ENCODE results near the gene MMAA. TPM values are rescaled to one million over a fixed set of nuclear protein-coding genes. Genes with fewer than 3 reads are reported as not detected.
"Not testable (repeated sequence)": the region's sequence is repeated elsewhere in the genome, so short reads cannot be mapped to it uniquely, and the experiment has no call there.

MMAA gene
- total RNA-seq, result 10 to 100 TPM in 1 of 2 donors, 1 to 10 TPM in 1; 4.8 to 17.3 TPM
- 10 to 100 TPM; 13.3 to 18.9 TPM for polyA plus RNA-seq

DNA sequence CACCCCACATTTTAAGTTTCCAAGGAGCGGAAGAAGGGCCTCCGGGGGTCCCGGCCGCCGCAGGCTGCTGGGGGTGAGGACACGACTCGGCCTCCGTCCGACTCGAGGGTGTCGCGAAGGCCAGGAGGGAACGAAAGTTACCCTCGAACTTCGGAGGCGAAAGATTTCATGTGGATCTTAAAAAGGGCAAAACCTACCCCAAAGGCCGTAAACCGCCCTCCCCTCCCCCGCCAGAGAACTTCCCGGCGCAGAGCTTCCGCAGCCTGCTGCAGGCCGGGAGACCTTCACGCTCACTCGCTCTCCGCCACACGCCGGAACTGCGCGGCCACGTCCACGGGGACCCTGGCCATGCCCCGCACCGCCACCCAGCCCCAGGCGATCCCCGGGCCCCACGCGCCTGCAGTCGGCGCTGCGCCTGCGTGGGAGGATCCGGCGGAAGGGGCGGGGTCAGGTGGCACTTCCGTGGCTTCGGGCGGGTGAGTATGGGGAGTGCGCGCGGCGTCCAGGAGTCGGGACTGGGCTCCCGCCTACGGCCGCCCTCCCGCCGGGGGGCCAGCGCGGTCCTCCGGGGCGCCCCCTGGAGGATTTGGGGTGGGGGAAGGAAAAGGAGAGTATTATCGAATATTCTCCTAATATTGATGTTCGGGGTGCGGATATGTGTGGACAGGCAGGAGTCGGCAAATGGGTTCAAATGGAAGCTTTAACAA lies at the start of gene MMAA:
TSS of gene MMAA (plus strand) at position 454 of the 707 bp plus-strand sequence. CDS start 19,755 bp downstream, outside the sequence.
- peak; percentile 95 for DNase-seq (ENCODE audit: low spot score)
- Histone ChIP-seq H3K27me3 (ENCODE audit: control insufficient read depth in 4 of 4, insufficient read depth in 4 of 4, low read length in 3 of 4) (no peaks in the 10 kb centered on the region), H3K4me3 (ENCODE audit: low read depth in 1 of 3, low read length in 3 of 3) (peak within 1 kb of the TSS; percentile 78 to 85 (median 84)), H3K9ac (ENCODE audit: low read depth in 1 of 2, low read length in 2 of 2) (peak within 1 kb of the TSS; percentile 98 to 99), H3K36me3 (ENCODE audit: control insufficient read depth in 4 of 4, insufficient read depth in 3 of 4, low read depth in 1 of 4, low read length in 3 of 4) (no peaks in the 10 kb centered on the region), H3K27ac (ENCODE audit: low read depth in 1 of 2, low read length in 2 of 2) (peak within 1 kb of the TSS; percentile 100), H3K9me3 (ENCODE audit: control insufficient read depth in 4 of 4, low read length in 3 of 4) (no peaks in the 10 kb centered on the region), H3K4me1 (ENCODE audit: control insufficient read depth in 4 of 4, insufficient read depth in 4 of 4, low read length in 3 of 4) (peaks cover 6 to 20% (median 8%) of the 10 kb centered on the region in 4 donors)
- TF ChIP-seq EGR1 (IDR thresholded peaks at IDR 0.05; ENCODE audit: low read depth in 2 of 2) (peak; percentile 76 to 92), TAF1 (conservative IDR thresholded peaks at IDR 0.05) (peak; percentile 37), RAD21 (IDR thresholded peaks at IDR 0.05) (peak in 1 of 2 donors; percentile 19), GABPA (IDR thresholded peaks at IDR 0.05 in 1 of 2, conservative IDR thresholded peaks at IDR 0.05 in 1 of 2) (peak in 1 of 2 donors; percentile 88), YY1 (IDR thresholded peaks at IDR 0.05) (no peak)
- TF ChIP-seq, protein P1, sequence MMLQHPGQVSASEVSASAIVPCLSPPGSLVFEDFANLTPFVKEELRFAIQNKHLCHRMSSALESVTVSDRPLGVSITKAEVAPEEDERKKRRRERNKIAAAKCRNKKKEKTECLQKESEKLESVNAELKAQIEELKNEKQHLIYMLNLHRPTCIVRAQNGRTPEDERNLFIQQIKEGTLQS (IDR thresholded peaks at IDR 0.05), result no peak
- TF ChIP-seq, protein P2, sequence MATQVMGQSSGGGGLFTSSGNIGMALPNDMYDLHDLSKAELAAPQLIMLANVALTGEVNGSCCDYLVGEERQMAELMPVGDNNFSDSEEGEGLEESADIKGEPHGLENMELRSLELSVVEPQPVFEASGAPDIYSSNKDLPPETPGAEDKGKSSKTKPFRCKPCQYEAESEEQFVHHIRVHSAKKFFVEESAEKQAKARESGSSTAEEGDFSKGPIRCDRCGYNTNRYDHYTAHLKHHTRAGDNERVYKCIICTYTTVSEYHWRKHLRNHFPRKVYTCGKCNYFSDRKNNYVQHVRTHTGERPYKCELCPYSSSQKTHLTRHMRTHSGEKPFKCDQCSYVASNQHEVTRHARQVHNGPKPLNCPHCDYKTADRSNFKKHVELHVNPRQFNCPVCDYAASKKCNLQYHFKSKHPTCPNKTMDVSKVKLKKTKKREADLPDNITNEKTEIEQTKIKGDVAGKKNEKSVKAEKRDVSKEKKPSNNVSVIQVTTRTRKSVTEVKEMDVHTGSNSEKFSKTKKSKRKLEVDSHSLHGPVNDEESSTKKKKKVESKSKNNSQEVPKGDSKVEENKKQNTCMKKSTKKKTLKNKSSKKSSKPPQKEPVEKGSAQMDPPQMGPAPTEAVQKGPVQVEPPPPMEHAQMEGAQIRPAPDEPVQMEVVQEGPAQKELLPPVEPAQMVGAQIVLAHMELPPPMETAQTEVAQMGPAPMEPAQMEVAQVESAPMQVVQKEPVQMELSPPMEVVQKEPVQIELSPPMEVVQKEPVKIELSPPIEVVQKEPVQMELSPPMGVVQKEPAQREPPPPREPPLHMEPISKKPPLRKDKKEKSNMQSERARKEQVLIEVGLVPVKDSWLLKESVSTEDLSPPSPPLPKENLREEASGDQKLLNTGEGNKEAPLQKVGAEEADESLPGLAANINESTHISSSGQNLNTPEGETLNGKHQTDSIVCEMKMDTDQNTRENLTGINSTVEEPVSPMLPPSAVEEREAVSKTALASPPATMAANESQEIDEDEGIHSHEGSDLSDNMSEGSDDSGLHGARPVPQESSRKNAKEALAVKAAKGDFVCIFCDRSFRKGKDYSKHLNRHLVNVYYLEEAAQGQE (IDR thresholded peaks at IDR 0.05), result peak; percentile 58
- TF ChIP-seq, protein P3, sequence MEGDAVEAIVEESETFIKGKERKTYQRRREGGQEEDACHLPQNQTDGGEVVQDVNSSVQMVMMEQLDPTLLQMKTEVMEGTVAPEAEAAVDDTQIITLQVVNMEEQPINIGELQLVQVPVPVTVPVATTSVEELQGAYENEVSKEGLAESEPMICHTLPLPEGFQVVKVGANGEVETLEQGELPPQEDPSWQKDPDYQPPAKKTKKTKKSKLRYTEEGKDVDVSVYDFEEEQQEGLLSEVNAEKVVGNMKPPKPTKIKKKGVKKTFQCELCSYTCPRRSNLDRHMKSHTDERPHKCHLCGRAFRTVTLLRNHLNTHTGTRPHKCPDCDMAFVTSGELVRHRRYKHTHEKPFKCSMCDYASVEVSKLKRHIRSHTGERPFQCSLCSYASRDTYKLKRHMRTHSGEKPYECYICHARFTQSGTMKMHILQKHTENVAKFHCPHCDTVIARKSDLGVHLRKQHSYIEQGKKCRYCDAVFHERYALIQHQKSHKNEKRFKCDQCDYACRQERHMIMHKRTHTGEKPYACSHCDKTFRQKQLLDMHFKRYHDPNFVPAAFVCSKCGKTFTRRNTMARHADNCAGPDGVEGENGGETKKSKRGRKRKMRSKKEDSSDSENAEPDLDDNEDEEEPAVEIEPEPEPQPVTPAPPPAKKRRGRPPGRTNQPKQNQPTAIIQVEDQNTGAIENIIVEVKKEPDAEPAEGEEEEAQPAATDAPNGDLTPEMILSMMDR (IDR thresholded peaks at IDR 0.05; ENCODE audit: low read depth, low read length, missing input control), result peak; percentile 34
- under 1% methylated on average over 66 of the region's 66 CpGs for WGBS

DNA sequence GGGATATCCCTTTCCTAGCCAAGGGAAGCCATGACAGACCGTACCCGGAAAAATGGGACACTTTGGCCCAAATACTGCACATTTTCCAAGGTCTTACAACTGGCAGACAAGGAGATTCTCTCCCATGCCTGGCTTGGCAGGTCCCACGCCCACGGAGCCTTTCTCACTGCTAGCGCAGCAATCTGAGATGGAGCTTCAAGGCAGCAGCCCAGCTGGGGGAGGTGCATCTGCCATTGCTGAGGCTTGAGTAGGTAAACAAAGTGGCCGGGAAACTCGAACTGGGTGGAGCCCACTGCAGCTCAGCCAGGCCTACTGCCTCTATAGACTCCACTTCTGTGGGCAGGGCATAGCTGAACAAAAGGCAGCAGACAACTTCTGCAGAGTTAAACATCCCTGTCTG lies 44.6 kb upstream of the MMAA start:
- WGBS, result 80% methylated on average over 7 of the region's 7 CpGs

DNA sequence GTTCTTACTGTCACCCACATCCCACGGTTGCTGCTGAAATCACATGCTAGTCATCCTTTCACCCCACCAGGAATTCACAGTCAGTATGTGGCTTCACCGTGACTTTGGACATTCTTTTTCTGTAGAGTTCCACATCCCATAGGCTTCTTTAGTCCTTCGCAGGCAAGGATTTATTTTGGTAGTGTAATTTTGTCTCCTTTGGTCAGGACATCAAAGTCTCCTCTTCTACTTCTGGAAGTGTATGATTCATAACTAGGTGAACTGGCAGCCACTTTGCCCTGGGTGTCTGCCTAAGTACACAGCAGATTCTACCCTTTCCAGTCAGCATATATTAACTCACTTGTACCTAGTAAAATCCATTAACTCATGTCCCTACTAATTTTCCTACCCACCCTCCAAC lies 38.3 kb upstream of the MMAA start:
- no peaks in the 10 kb centered on the region for H3K36me3 ChIP-seq (ENCODE audit: control insufficient read depth in 4 of 4, insufficient read depth in 3 of 4, low read depth in 1 of 4, low read length in 3 of 4)
- H3K4me3 ChIP-seq (ENCODE audit: low read depth in 1 of 3, low read length in 3 of 3), result no peak overlapping the region
- no peak overlapping the region for H3K9ac ChIP-seq (ENCODE audit: low read depth in 1 of 2, low read length in 2 of 2)
- H3K4me1 ChIP-seq (ENCODE audit: control insufficient read depth in 4 of 4, insufficient read depth in 4 of 4, low read length in 3 of 4), result no peaks in the 10 kb centered on the region
- DNase-seq (ENCODE audit: low spot score), result no peak
- no peaks in the 10 kb centered on the region for H3K27me3 ChIP-seq (ENCODE audit: control insufficient read depth in 4 of 4, insufficient read depth in 4 of 4, low read length in 3 of 4)
- 78% methylated on average over 3 of the region's 3 CpGs for WGBS
- H3K9me3 ChIP-seq (ENCODE audit: control insufficient read depth in 4 of 4, low read length in 3 of 4), result no peaks in the 10 kb centered on the region
- H3K27ac ChIP-seq (ENCODE audit: low read depth in 1 of 2, low read length in 2 of 2), result no peak overlapping the region
- TF ChIP-seq, protein P1 (IDR thresholded peaks at IDR 0.05), result no peak
- no peak for TF ChIP-seq JUND (IDR thresholded peaks at IDR 0.05)
- no peak for TF ChIP-seq EGR1 (IDR thresholded peaks at IDR 0.05; ENCODE audit: low read depth in 2 of 2)
- TF ChIP-seq FOXA1 (IDR thresholded peaks at IDR 0.05), result no peak
- TF ChIP-seq, protein P3 (IDR thresholded peaks at IDR 0.05; ENCODE audit: low read depth, low read length, missing input control), result no peak
- no peak for TF ChIP-seq SP1 (IDR thresholded peaks at IDR 0.05)
- no peak for TF ChIP-seq YY1 (IDR thresholded peaks at IDR 0.05)
- no peak for TF ChIP-seq FOXA2 (IDR thresholded peaks at IDR 0.05)
- no peak for TF ChIP-seq HNF4A (conservative IDR thresholded peaks at IDR 0.05)
- TF ChIP-seq NR2F2 (IDR thresholded peaks at IDR 0.05), result no peak
- TF ChIP-seq TAF1 (conservative IDR thresholded peaks at IDR 0.05), result no peak
- TF ChIP-seq RAD21 (IDR thresholded peaks at IDR 0.05), result no peak
- TF ChIP-seq, protein P4, sequence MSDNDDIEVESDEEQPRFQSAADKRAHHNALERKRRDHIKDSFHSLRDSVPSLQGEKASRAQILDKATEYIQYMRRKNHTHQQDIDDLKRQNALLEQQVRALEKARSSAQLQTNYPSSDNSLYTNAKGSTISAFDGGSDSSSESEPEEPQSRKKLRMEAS (IDR thresholded peaks at IDR 0.05), result no peak
- TF ChIP-seq GABPA (IDR thresholded peaks at IDR 0.05 in 1 of 2, conservative IDR thresholded peaks at IDR 0.05 in 1 of 2), result no peak

More for the DNA sequence above, 44.6 kb upstream of the MMAA start:
- not testable (repeated sequence) for H3K9ac ChIP-seq (ENCODE audit: low read depth in 1 of 2, low read length in 2 of 2); H3K27me3 ChIP-seq (ENCODE audit: control insufficient read depth in 4 of 4, insufficient read depth in 4 of 4, low read length in 3 of 4); H3K4me1 ChIP-seq (ENCODE audit: control insufficient read depth in 4 of 4, insufficient read depth in 4 of 4, low read length in 3 of 4); H3K27ac ChIP-seq (ENCODE audit: low read depth in 1 of 2, low read length in 2 of 2); H3K36me3 ChIP-seq (ENCODE audit: control insufficient read depth in 4 of 4, insufficient read depth in 3 of 4, low read depth in 1 of 4, low read length in 3 of 4); H3K9me3 ChIP-seq (ENCODE audit: control insufficient read depth in 4 of 4, low read length in 3 of 4); DNase-seq (ENCODE audit: low spot score); H3K4me3 ChIP-seq (ENCODE audit: low read depth in 1 of 3, low read length in 3 of 3)

Data from liver (tissue), 9 donors.